ENCODE measurements around the gene RADX.

RADX gene

DNA sequence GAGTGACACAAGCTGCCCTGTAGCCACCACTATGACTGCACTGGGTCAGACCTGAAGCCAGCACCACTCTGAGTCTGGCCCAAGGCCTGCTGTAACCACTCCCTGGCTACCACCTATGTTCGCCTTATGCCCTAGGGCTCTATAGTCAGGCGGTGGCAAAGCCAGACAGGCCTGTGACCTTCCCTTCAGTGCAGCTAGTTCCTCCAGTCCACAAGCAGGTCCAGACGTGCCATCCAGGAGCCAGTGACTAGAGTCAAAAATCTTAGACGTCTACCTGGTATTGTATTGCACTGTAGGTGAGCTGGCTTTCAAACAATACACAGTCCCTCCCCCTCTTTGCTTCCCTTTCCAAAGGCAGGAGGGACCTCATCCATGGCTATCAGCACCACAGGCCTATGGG, 60.7 kb downstream of the RADX start:
- no peak for TF ChIP-seq EZH2phosphoT487 (IDR thresholded peaks at IDR 0.05; ENCODE audit: low read depth)
- TF ChIP-seq, protein P1, sequence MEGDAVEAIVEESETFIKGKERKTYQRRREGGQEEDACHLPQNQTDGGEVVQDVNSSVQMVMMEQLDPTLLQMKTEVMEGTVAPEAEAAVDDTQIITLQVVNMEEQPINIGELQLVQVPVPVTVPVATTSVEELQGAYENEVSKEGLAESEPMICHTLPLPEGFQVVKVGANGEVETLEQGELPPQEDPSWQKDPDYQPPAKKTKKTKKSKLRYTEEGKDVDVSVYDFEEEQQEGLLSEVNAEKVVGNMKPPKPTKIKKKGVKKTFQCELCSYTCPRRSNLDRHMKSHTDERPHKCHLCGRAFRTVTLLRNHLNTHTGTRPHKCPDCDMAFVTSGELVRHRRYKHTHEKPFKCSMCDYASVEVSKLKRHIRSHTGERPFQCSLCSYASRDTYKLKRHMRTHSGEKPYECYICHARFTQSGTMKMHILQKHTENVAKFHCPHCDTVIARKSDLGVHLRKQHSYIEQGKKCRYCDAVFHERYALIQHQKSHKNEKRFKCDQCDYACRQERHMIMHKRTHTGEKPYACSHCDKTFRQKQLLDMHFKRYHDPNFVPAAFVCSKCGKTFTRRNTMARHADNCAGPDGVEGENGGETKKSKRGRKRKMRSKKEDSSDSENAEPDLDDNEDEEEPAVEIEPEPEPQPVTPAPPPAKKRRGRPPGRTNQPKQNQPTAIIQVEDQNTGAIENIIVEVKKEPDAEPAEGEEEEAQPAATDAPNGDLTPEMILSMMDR (IDR thresholded peaks at IDR 0.05; ENCODE audit: low read depth, low read length) = no peak
- no peak overlapping the region for H3K4me3 ChIP-seq (ENCODE audit: low read length)

DNA sequence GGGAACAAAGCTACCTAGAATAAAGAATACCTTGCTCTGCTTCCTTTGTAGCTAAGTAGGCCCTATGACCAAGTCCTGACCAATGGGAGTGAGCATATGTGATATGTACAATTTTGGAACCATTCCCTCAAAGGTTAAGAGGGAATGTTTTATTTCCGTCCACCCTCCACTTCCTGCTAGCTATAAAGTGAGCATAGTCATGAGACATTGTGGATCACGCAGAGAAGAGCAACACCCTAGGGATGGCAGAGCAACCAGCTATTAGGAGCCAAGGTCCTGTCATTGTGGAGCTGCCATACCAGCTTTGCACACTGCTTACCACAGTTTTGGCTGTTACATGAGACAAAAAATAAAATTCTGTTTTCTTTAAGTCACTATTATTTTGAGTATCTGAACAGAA, 68.9 kb downstream of the RADX start:
- Histone ChIP-seq H3K27ac (ENCODE audit: low read length) (no peak overlapping the region), H3K9me3 (ENCODE audit: insufficient read depth, low read length) (no peaks in the 10 kb centered on the region), H3K79me2 (ENCODE audit: low read length) (no peaks in the 10 kb centered on the region), H4K20me1 (ENCODE audit: insufficient read depth, low read length) (no peaks in the 10 kb centered on the region), H3K4me3 (ENCODE audit: low read length) (no peak overlapping the region), H3K9ac (ENCODE audit: low read length) (no peak overlapping the region), H2AFZ (ENCODE audit: low read depth, low read length) (no peak overlapping the region), H3K27me3 (ENCODE audit: low read depth, low read length) (no peaks in the 10 kb centered on the region), H3K4me2 (ENCODE audit: low read length) (no peak overlapping the region), H3K4me1 (ENCODE audit: low read length) (peaks cover 5% of the 10 kb centered on the region; the same call in 1 of the 2 replicates), H3K36me3 (replicated peaks; ENCODE audit: low read depth, low read length) (no peaks in the 10 kb centered on the region)
- TF ChIP-seq EZH2phosphoT487 (IDR thresholded peaks at IDR 0.05; ENCODE audit: low read depth) = no peak
- TF ChIP-seq, protein P1 (IDR thresholded peaks at IDR 0.05; ENCODE audit: low read depth, low read length) = no peak

More for the DNA sequence above, 60.7 kb downstream of the RADX start:
- H2AFZ ChIP-seq (ENCODE audit: low read depth, low read length) = no peak overlapping the region
- H3K9ac ChIP-seq (ENCODE audit: low read length) = no peak overlapping the region
- no peak overlapping the region for H3K27ac ChIP-seq (ENCODE audit: low read length)
- no peaks in the 10 kb centered on the region for H4K20me1 ChIP-seq (ENCODE audit: insufficient read depth, low read length)
- no peaks in the 10 kb centered on the region for H3K79me2 ChIP-seq (ENCODE audit: low read length)
- H3K27me3 ChIP-seq (ENCODE audit: low read depth, low read length) = no peaks in the 10 kb centered on the region
- no peaks in the 10 kb centered on the region for H3K9me3 ChIP-seq (ENCODE audit: insufficient read depth, low read length)
- no peaks in the 10 kb centered on the region for H3K36me3 ChIP-seq (replicated peaks; ENCODE audit: low read depth, low read length)
- no peaks in the 10 kb centered on the region for H3K4me1 ChIP-seq (ENCODE audit: low read length)
- H3K4me2 ChIP-seq (ENCODE audit: low read length) = no peak overlapping the region

DNA sequence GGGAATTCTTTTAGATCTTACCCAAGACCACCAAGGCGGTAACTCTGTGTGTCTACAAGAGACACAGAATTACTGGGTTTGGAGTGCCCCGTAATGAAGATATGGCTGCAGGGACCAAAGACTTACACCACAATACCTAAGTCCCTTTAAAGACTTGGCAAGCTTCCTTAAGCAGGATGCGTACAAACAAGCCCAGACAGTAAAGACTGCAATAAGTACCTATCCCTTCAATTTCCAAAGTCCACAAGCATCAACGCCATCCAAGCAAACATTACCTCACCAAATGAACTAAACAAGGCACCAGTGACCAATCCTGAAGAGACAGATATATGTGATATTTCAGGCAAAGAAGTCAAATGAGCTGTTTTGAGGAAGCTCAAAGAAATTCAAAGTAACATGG, 72.4 kb downstream of the RADX start:
- no peaks in the 10 kb centered on the region for H3K36me3 ChIP-seq (replicated peaks; ENCODE audit: low read depth, low read length)
- H4K20me1 ChIP-seq (ENCODE audit: insufficient read depth, low read length) = no peaks in the 10 kb centered on the region
- H2AFZ ChIP-seq (ENCODE audit: low read depth, low read length) = no peak overlapping the region
- H3K27me3 ChIP-seq (ENCODE audit: low read depth, low read length) = no peaks in the 10 kb centered on the region
- no peak overlapping the region for H3K4me2 ChIP-seq (ENCODE audit: low read length)
- no peak overlapping the region for H3K27ac ChIP-seq (ENCODE audit: low read length)
- H3K9ac ChIP-seq (ENCODE audit: low read length) = no peak overlapping the region
- H3K79me2 ChIP-seq (ENCODE audit: low read length) = no peaks in the 10 kb centered on the region
- H3K4me3 ChIP-seq (ENCODE audit: low read length) = no peak overlapping the region
- no peak for TF ChIP-seq EZH2phosphoT487 (IDR thresholded peaks at IDR 0.05; ENCODE audit: low read depth)
- TF ChIP-seq, protein P1 (IDR thresholded peaks at IDR 0.05; ENCODE audit: low read depth, low read length) = no peak
- peaks cover 4% of the 10 kb centered on the region; the same call in 1 of the 2 replicates for H3K4me1 ChIP-seq (ENCODE audit: low read length)
- no peaks in the 10 kb centered on the region for H3K9me3 ChIP-seq (ENCODE audit: insufficient read depth, low read length)

DNA sequence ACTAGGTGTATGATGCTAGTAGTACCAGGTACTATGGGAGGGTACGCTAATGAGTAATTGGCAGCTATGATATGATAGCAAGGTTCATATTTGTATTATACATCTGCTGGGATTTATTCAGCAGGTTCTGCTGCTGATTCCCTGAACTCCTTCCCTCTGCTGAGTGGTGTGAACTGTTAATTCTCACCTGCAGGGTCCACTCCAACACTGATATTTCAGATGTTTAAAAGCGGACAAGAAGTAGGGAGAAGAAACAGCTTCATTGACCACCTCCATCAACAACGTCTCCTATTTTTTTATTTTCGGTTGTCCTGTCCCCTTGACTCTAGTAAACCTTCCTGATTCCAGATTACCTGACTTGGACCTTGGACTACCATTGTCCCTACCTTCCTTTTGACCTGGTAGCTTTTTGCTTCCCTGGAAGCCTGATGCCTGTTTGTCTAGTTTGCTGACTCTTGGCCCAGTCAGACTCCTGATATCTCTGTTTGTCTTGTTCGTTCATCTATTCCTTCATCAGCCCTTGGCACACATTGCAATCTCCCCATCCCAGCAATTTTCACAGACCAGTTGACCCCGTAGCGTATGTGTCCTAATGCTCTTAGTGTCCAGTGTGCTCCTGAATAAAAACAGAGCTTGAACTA, 80.8 kb downstream of the RADX start:
- no peak overlapping the region for H3K27ac ChIP-seq (ENCODE audit: low read length)
- TF ChIP-seq EZH2phosphoT487 (IDR thresholded peaks at IDR 0.05; ENCODE audit: low read depth) = no peak
- TF ChIP-seq, protein P1 (IDR thresholded peaks at IDR 0.05; ENCODE audit: low read depth, low read length) = no peak
- H3K9me3 ChIP-seq (ENCODE audit: insufficient read depth, low read length) = no peaks in the 10 kb centered on the region
- no peaks in the 10 kb centered on the region for H4K20me1 ChIP-seq (ENCODE audit: insufficient read depth, low read length)
- no peak overlapping the region for H3K9ac ChIP-seq (ENCODE audit: low read length)
- no peaks in the 10 kb centered on the region for H3K79me2 ChIP-seq (ENCODE audit: low read length)
- H3K4me3 ChIP-seq (ENCODE audit: low read length) = no peak overlapping the region
- H3K27me3 ChIP-seq (ENCODE audit: low read depth, low read length) = no peaks in the 10 kb centered on the region
- H3K4me1 ChIP-seq (ENCODE audit: low read length) = no peaks in the 10 kb centered on the region
- no peaks in the 10 kb centered on the region for H3K36me3 ChIP-seq (replicated peaks; ENCODE audit: low read depth, low read length)
- no peak overlapping the region for H3K4me2 ChIP-seq (ENCODE audit: low read length)
- H2AFZ ChIP-seq (ENCODE audit: low read depth, low read length) = no peak overlapping the region
